ENCODE results near the gene WDFY2. TPM values are rescaled to one million over a fixed set of nuclear protein-coding genes. Genes with fewer than 3 reads are reported as not detected.

WDFY2 gene
- total and polyA plus RNA-seq, 2 of the 13 experiments (the other 11 are each of a cell fraction or from before 2014, with no cell fraction given), result 22.6 to 27.0 TPM

- Histone ChIP-seq H3K36me3 (replicated peaks in 1 of 2; ENCODE audit: control insufficient read depth in 1 of 2, insufficient read depth in 2 of 2, low read length in 2 of 2) (no peaks in the 10 kb centered on the region), H3K9me3 (ENCODE audit: low read length) (no peaks in the 10 kb centered on the region), H3K27me3 (ENCODE audit: control insufficient read depth in 1 of 2, insufficient read depth in 2 of 2, low read length in 2 of 2) (no peaks in the 10 kb centered on the region), H3K4me3 (replicated peaks in 1 of 3; ENCODE audit: insufficient read depth in 1 of 3, low read depth in 2 of 3, low read length in 3 of 3) (no peak overlapping the region; a peak in 1 of 6 replicates), H3K27ac (ENCODE audit: extremely low read length, insufficient read depth, low read length) (peak overlapping the region; percentile 89), H3K4me1 (ENCODE audit: insufficient read depth, low read length) (peaks cover 89% of the 10 kb centered on the region), H3K4me2 (ENCODE audit: low read depth, low read length) (peak overlapping the region; percentile 64), H2AFZ (ENCODE audit: low read length) (no peak overlapping the region), H3K79me2 (ENCODE audit: insufficient read depth, low read length) (peaks cover 85% of the 10 kb centered on the region), H4K20me1 (ENCODE audit: insufficient read depth, low read length) (no peaks in the 10 kb centered on the region), H3K9ac (ENCODE audit: insufficient read depth, low read depth, low read length) (peak overlapping the region; percentile 55)
- ATAC-seq (no peak), DNase-seq (ENCODE audit: low spot score) (no peak), FAIRE-seq (no peak)
- peak; percentile 71 to 73 for TF ChIP-seq MAFK (conservative IDR thresholded peaks at IDR 0.05 in 1 of 2, IDR thresholded peaks at IDR 0.05 in 1 of 2; ENCODE audit: low read length in 2 of 2)
- TF ChIP-seq E2F2 (CRISPR knock-in tag; IDR thresholded peaks at IDR 0.05; ENCODE audit: borderline replicate concordance), result no peak
- TF ChIP-seq MAFF (IDR thresholded peaks at IDR 0.05; ENCODE audit: low read depth, low read length), result peak; percentile 72
- no peak for TF ChIP-seq ZSCAN12 (CRISPR knock-in tag; IDR thresholded peaks at IDR 0.05)
- no peak for TF ChIP-seq CENPT (CRISPR knock-in tag; IDR thresholded peaks at IDR 0.05; ENCODE audit: low read depth)
- TF ChIP-seq GABPB1 (CRISPR knock-in tag; IDR thresholded peaks at IDR 0.05), result no peak
- BruUV-seq (replicated peaks), result no TSS peak
- intact Hi-C loops (cut with micrococcal nuclease; ENCODE audit: unreplicated experiment), result no loop called here
- in situ Hi-C loops (cut with HindIII; ENCODE audit: extremely low pct_ligation_motif_present, low pct_unique_long_range_greater_than_20kb), result no loop called here
- ChIA-PET POLR2A (interaction anchor here (1.4 kb wide), 1 partner anchor 182 kb away, joined by 3 read pairs; the partner anchor contains the start of gene INTS6), CTCF (ENCODE audit: low intra/inter-chr PET ratio, low total read pairs) (no interaction called here)
- 95% methylated on average over 12 of the region's 12 CpGs for WGBS (ENCODE audit: low lambda C conversion rate)
Observed at GRCh38 chr13:51635137-51635878, 51.0 kb downstream of the WDFY2 start.

Data from HepG2 (cell line).